ENCODE results near the gene TMEM61.
"Not testable (repeated sequence)": the region's sequence is repeated elsewhere in the genome, so short reads cannot be mapped to it uniquely, and the experiment has no call there.

The TMEM61 gene

GRCh38 chr1:54962612-54963395, 17.6 kb upstream of the TMEM61 start:
- no peak for DNase-seq (ENCODE audit: low read depth in 2 of 2)

DNA sequence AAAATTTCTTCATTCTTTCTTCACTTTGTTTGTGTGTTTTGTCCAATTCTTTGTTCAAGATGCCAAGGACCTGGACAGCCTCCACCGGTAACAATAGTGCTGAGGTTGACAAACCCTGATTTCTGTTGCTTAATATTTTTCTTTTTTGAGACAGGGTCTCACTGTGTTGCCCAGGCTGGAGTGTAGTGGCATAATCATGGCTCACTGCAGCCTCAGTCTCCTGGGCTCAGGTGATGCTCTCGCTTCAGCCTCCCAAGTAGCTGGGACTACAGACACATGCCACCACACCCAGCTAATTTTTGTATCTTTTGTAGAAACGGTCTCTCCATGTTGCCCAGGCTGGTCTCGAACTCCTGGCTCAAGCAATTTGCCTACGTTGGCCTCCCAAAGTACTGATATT, 16.6 kb upstream of the TMEM61 start:
- DNase-seq (ENCODE audit: low read depth in 2 of 2): not testable (repeated sequence)

DNA sequence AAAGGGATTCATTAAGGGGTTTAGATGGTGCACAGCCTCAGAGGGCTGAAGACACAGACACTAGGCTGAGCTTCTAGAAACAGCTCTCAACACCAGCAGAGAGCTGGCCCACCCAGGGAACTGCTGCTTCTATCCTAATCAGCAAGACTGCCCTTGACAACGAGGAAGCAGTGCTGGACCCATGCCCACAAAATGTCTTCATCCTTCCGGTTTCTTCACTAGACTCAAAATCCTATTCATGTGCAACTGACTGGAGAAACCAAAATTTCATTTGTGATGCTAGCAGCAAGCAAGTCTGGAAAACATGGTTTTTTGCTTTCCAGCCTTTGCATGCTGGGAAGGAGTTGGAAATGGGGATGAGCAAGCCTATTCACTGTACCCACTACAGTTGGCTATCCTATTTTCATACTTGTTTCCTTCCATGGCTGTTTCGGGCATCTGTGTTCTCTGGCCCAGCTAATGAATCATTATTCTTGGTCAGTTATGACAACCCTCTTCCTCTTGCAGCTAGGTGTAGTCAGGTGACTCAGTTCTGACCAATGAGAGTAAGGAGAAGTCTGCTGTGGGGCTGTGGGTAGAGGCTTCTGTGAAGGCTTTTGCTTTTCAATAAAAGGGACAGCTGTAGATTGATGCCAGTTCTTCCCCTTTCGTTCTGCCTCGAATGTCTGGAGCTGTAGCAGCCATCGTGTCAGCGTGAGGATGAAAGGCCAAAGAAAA, 14.6 kb upstream of the TMEM61 start:
- DNase-seq (ENCODE audit: low read depth in 2 of 2): no peak

GRCh38 chr1:54967372-54967771, 13.1 kb upstream of the TMEM61 start:
- DNase-seq (ENCODE audit: low read depth in 2 of 2): no peak

DNA sequence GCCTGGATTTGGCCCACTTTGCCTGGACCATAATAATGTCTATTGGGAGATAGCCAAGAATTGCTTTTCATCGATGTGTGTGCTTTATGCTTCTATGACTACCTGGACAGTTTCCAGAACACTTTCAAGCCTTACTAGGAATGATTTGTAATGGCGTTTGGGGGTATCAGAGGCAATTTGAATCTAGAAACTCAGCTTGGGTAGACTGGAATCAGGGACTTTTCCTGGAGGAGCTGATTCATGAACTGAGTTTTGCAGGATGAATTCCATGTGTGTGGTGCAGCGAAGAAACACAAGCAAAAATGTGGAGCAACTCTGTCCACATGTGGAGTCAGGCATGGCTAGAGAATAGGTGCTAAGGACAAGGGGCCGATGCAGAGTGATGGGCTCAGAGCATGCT, 11.9 kb upstream of the TMEM61 start:
- DNase-seq (ENCODE audit: low read depth in 2 of 2): no peak

- DNase-seq (ENCODE audit: low read depth in 2 of 2): no peak
These were observed 10.5 kb upstream of the TMEM61 start for GRCh38 chr1:54969879-54970278.

- DNase-seq (ENCODE audit: low read depth in 2 of 2): no peak
These were observed 9.5 kb upstream of the TMEM61 start for GRCh38 chr1:54970901-54971300.

DNA sequence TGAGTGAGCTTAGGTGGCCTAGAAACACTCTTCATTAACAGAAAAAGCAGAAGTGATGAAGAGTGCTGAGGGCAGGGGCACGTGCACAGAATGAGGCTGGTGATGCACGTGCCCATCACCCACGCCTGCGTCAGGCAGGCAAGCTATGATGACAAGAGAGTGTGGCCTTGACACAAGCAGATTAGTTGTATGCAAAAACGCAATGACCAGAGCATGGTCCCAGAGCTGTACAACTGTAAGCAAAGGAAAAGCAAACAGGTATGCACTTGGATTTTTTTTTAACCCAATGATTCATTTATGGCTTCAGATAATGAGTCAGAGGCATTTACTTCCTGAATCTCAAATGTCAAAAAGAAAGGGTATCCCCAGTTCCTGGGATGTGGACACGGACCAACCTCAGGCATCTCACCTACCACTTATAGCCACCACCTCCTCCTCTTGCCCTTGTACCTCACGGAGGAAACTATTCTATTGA, 9.1 kb upstream of the TMEM61 start:
- no peak for DNase-seq (ENCODE audit: low read depth in 2 of 2)

- DNase-seq (ENCODE audit: low read depth in 2 of 2): no peak
These were observed 8.0 kb upstream of the TMEM61 start for GRCh38 chr1:54972436-54972835.

- no peak for DNase-seq (ENCODE audit: low read depth in 2 of 2)
These were observed 7.1 kb upstream of the TMEM61 start for GRCh38 chr1:54973205-54973921.

GRCh38 chr1:54975356-54976108, 4.9 kb upstream of the TMEM61 start:
- DNase-seq (ENCODE audit: low read depth in 2 of 2): no peak

DNA sequence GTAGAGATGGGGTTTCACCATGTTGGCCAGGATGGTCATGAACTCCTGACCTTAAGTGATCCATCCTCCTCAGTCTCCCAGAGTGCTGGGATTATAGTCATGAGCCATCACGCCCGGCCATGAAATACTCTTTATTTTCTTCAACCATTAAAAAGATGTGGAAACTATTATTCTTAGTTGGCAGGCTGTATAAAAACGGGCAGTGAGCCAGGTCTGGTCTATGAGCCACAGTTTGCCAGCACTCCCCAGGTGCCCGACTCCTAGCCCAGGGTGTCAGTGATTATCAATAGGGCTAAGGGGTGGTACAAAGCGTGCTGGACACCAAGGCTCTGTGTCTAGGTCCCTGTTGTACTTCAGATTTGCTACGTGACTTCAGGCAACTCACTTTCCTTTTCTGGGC, 3.7 kb upstream of the TMEM61 start:
- DNase-seq (ENCODE audit: low read depth in 2 of 2): no peak

DNA sequence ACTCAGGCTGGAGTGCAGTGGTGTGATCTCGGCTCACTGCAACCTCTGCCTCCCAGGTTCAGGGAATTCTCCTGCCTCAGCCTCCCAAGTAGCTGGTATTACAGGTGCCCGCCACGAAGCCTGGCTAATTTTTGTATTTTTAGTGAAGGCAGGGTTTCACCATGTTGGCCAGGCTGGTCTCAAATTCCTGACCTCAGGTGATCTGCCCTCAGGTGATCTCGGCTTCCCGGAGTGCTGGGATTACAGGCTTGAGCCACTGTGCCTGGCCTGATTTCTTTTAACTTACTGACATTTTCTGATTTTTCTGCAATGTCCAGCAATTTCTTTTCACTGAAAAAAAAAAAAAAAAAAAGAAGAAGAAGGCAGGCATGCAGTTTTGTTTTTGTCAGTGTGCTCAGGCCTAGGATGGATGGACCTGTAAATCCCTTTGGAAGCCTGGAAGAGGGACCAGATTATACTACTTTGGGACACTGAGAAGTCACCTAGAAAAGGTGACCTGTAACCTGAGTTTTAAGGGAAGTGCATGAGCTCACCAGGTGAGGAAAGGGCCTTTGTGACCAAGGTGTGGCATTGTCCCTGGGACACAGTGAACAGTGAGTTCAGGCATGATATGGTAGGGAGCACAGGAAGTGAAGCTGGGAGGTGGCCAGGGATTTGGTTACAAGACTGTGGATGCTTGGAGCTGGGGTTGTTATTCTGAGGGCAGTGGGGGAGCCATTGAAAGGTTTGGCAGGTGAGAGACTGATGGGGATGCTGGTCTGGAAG, 2.7 kb upstream of the TMEM61 start:
- no peak for DNase-seq (ENCODE audit: low read depth in 2 of 2)

- DNase-seq (ENCODE audit: low read depth in 2 of 2): no peak
These were observed 1.7 kb upstream of the TMEM61 start for GRCh38 chr1:54978528-54979326.

DNA sequence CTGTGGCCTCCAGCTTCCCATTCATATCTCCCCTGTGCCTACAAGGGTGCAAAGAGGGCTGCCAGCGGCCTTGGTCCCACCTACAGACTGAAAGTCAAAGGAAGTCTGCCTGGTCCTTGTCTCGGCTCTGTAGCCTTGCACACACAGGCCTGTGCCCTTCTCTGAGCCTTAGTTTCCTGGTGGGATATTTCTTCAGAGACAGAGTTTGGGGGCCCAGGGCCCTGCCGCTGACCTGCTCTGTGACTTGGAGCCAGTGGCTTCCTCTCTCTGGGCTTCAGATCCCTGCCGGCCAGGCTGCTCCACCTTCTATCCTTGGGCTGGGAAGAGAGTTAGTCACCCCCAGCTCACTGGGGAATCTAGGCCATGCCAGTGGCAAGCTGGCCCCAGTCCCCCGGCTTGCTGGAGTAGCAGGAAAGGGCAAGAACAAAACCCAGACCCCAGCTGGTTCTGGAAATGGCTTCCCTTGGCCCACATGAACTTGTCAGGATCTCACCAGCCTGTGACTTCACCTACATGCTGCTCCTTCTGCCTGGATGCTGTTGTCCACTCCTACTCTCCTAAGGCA, 1.0 kb upstream of the TMEM61 start:
- no peak for DNase-seq (ENCODE audit: low read depth in 2 of 2)

- DNase-seq (ENCODE audit: low read depth in 2 of 2): no peak
These were observed 341 bp upstream of the TMEM61 start for GRCh38 chr1:54980046-54980527.

- DNase-seq (ENCODE audit: low read depth in 2 of 2): no peak
These were observed 1.0 kb downstream of the TMEM61 start for GRCh38 chr1:54981466-54981865.

DNA sequence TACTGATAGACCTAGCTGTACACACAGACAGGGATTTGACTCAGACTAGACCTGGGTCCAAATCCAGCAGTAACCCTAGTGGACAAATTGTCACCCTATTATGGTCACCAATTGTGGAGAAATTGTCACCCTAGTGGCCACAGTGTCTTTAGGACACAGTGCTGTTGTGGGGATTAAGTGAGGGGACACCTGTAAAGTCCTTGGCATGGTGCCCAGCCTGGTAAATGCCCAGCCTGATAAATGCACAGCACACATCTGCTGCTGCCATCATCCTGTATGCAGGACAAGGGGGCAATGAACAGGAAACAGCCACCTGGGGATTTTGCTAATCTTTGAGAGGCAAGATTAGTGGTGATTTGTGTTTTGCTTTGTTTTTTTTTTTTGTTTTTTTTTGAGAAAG, 2.3 kb downstream of the TMEM61 start:
- no peak for DNase-seq (ENCODE audit: low read depth in 2 of 2)

GRCh38 chr1:54984131-54984842, 3.9 kb downstream of the TMEM61 start:
- no peak for DNase-seq (ENCODE audit: low read depth in 2 of 2)
